SIG-M5 treated with dmso at 0.1 percent for 504 hours (cell line): Measurements from ENCODE around the gene REEP1.
A peak's percentile ranks its signal among the peaks of the same experiment; 100 is the strongest.

ENCODE experiments used
- DNase-seq: peaks from one replicate; lab custom pipeline; 2025; ENCODE audit not compliant: unreplicated experiment; lab: John Stamatoyannopoulos, UW

REEP1 gene

GRCh38 chr2:86226070-86226469 is 111.4 kb downstream of the REEP1 start:
- peak; percentile 89 for DNase-seq

GRCh38 chr2:86225581-86225980 is 111.8 kb downstream of the REEP1 start:
- DNase-seq = peak; percentile 89

- DNase-seq = no peak
Observed at GRCh38 chr2:86224645-86225355, 112.6 kb downstream of the REEP1 start.

GRCh38 chr2:86223927-86224560 is 113.4 kb downstream of the REEP1 start:
- DNase-seq = no peak

- DNase-seq = no peak
Observed at GRCh38 chr2:86223140-86223926, 114.1 kb downstream of the REEP1 start.

- DNase-seq = peak; percentile 71
Observed at GRCh38 chr2:86221066-86221684, 116.3 kb downstream of the REEP1 start.

GRCh38 chr2:86219896-86220295 is 117.5 kb downstream of the REEP1 start:
- DNase-seq = no peak

- no peak for DNase-seq
Observed at GRCh38 chr2:86218124-86218523, 119.3 kb downstream of the REEP1 start.

GRCh38 chr2:86216575-86217555 is 120.6 kb downstream of the REEP1 start:
- DNase-seq = no peak

GRCh38 chr2:86214503-86214832 is 123.0 kb downstream of the REEP1 start:
- DNase-seq = no peak

- no peak for DNase-seq
Observed at GRCh38 chr2:86213699-86214502, 123.5 kb downstream of the REEP1 start.

GRCh38 chr2:86213056-86213455 is 124.4 kb downstream of the REEP1 start:
- DNase-seq = no peak

- DNase-seq = no peak
Observed at GRCh38 chr2:86211796-86212188, 125.6 kb downstream of the REEP1 start.

GRCh38 chr2:86211033-86211795 is 126.2 kb downstream of the REEP1 start:
- no peak for DNase-seq

- no peak for DNase-seq
Observed at GRCh38 chr2:86204458-86204857, 133.0 kb downstream of the REEP1 start.

GRCh38 chr2:86203614-86204013 is 133.8 kb downstream of the REEP1 start:
- no peak for DNase-seq

- DNase-seq = no peak
Observed at GRCh38 chr2:86202702-86203101, 134.7 kb downstream of the REEP1 start.

GRCh38 chr2:86202336-86202692 is 135.1 kb downstream of the REEP1 start:
- DNase-seq = no peak
